G401 (cell line): Measurements from ENCODE around the gene ELOF1. TPM values are rescaled to one million over a fixed set of nuclear protein-coding genes. Genes with fewer than 3 reads are reported as not detected.
"Not testable (repeated sequence)": the region's sequence is repeated elsewhere in the genome, so short reads cannot be mapped to it uniquely, and the experiment has no call there.

Experiments used
- DNase-seq: peaks from one replicate; pipeline ENCODE4 v3.0.0-alpha.2; 2015; ENCODE audit warnings: low spot score
- in situ Hi-C: cut with HindIII; loops from 2 replicates; pipeline ENCODE4 v1.10.0; 2016; ENCODE audit warnings: low sequenced_read_pairs, mixed read lengths
- total RNA-seq: library from RNA; depleted of rRNA; stranded (reverse); fragments of >200 nt; shearing (Covaris generic); gene quantifications from 2 replicates; pipeline ENCODE4 v1.2.3, GENCODE V29; 2014; rRNA removed

Gene ELOF1
- total RNA-seq: 54.0 and 57.8 TPM in 2 replicates

GRCh38 chr19:11558881-11559828, at the start of gene ELOF1:
TSS of gene ELOF1 (minus strand) at chr19:11559230. CDS start at chr19:11554347, 4,883 bp downstream.
- in situ Hi-C loops: no loop called here
- DNase-seq: peak; percentile 99

DNA sequence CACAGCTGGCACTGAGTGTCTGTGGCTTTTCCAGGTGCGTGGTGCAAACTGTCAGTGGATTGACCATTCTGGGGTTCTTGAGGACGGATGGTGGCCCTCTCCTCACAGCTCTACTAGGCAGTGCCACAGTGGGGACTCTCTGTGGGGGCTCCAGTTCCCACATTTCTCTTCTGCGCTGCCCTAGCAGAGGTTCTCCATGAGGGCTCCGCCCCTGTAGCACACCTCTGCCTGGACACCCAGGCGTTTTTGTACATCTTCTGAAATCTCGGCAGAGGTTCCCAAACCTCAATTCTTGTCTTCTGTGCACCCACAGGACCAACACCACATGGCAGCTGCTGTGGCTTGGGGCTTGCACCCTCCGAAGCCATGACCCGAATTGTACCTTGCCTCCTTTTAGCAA, 47.5 kb upstream of the ELOF1 start:
- in situ Hi-C loops: no loop called here
- no peak for DNase-seq

DNA sequence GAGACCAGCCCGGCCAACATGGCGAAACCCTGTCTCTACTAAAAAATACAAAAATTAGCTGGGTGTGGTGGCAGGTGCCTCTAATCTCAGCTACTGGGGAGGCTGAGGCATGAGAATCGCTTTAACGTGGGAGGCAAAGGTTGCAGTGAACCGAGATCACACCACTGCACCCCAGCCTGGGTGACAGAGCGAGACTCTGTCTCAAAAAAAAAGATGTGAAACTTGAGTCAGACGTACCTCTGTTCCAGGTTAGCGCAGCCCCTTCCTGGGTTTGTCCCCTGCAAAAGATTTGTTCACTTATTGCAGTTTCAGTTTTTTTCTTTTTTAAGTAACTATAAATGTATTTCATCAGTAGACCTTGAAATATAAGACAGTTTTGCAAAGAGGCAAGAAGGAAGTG, 40.7 kb upstream of the ELOF1 start:
- DNase-seq, in situ Hi-C loops: not testable (repeated sequence)

GRCh38 chr19:11598746-11599145, 39.7 kb upstream of the ELOF1 start:
- in situ Hi-C loops: no loop called here

GRCh38 chr19:11598103-11598483, 39.1 kb upstream of the ELOF1 start:
- in situ Hi-C loops: no loop called here
- DNase-seq: no peak

More at GRCh38 chr19:11598746-11599145, 39.7 kb upstream of the ELOF1 start:
- no peak for DNase-seq

DNA sequence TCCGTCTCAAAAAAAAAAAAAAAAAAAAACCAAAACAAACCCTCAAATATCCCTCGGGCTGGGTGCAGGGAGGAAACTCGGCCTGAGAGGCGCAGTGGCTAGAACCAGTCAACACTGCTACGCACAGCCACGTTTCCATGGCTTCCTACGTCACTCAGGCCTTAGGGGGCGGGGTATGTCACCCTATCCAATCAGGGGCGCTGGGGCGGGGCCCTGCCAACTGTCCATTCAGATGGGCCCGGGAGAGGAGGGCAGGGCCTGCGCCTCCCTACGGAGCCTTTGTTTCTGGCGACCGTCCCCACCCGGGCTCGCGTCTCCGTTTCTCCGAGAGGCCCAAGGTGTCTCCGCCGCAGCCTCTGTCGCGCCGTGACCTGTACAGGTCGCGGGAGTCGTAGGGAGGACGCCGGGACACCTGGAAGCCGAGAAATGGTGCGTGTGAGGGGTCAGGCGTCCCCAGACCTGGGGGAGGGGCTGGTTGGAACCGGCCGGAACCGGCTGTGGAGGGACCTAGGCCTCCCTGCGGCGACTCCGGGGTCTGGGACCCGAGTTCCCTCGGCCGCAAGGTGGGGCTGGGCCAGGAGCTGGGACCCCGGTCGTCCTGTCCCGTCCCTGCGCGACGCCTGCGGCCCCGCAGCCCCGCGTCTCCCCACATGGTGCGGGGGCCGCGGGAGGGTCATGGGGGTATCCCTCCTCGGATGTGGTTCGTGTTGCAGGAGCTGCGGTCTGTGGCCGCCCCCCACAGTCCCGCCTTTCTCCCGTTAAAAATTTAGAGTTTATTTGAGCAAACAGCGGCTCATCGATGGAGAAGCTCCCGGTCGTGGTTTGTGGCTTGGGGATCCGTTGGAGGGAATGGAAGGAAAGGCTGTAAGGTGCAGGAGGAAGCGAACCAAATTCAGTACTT, 38.4 kb upstream of the ELOF1 start, which contains the start of gene ZNF627:
Gene ZNF627 (plus strand): TSS at position 282 of the 901 bp plus-strand sequence. CDS start 145 bp downstream, at position 427.
- in situ Hi-C loops: no loop called here

GRCh38 chr19:11596156-11596555, 37.1 kb upstream of the ELOF1 start:
- in situ Hi-C loops: no loop called here
- no peak for DNase-seq

More for the DNA sequence above, 38.4 kb upstream of the ELOF1 start, which contains the start of gene ZNF627:
- peak; percentile 99 for DNase-seq

DNA sequence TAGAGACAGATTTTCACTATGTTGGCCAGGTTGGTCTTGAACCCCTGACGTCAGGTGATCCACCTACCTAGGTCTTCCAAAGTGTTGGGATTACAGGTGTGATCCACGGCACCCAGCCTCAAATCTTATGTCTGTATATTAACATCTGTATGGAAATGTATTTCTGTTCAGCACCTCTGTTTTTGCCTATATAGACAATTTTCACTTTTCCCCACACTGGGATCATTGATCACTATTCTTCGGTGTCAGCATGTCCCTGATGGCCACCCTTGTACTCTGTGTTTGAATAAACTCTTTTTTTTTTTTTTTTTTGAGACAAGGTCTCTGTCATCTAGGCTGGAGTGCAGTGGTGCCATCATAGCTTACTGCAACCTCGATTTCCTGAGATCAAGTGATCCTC, 35.1 kb upstream of the ELOF1 start:
- DNase-seq: no peak
- in situ Hi-C loops: no loop called here

- no peak for DNase-seq
Observed at GRCh38 chr19:11587975-11588631, 29.1 kb upstream of the ELOF1 start.

DNA sequence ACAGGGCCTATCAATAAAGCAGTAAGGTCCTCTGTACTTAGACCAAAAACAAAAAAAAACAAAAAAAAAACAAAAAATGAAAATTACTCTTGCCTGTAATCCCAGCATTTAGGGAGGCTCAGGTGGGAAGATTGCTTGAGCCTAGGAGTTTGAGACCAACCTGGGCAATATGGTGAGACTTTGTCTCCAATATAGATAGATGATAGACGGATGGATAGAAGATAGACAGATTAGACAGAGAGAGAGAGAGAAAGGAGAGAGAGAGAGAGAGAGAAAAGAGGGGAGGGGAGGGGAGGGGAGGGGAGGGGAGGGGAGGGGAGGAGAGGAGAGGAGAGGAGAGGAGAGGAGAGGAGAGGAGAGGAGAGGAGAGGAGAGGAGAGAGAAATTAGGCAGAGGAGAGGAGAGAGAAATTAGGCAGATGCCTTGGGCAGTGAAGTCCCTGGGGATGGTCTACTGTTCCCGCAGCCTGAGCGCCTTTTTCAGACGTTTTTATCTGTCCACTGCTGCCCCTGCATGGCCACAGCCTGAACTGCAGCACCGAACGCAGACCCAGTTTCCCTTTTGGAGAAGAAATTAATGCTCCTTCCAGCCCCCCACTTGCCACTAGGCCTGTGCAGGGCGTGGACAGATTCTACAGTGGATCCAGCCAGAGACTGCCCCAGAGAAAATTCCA, 28.4 kb upstream of the ELOF1 start:
- peak; percentile 82 for DNase-seq
- in situ Hi-C loops: no loop called here

More at GRCh38 chr19:11587975-11588631, 29.1 kb upstream of the ELOF1 start:
- in situ Hi-C loops: no loop called here

- in situ Hi-C loops: no loop called here
- DNase-seq: no peak
Observed at GRCh38 chr19:11586331-11586730, 27.3 kb upstream of the ELOF1 start.

DNA sequence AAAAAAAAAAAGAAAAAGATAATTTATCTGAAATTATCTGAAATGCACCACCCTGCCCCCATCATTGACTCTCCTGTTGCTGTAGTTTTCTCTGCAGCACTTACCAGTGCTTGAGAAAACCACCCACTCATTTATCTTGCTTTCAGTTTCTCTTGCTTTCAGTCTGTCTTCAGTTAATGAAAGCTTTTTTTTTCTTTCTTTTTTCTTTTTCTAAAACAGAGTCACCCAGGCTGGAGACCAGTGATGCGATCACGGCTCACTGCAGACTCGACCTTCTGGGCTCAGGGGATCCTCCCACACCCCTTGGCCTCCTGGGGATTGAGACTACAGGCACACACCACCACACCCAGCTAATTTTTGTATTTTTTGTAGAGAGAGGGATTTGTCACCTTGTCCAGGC, 22.7 kb upstream of the ELOF1 start:
- in situ Hi-C loops: no loop called here
- DNase-seq: no peak

GRCh38 chr19:11580116-11580515, 21.1 kb upstream of the ELOF1 start:
- DNase-seq: no peak
- in situ Hi-C loops: no loop called here

DNA sequence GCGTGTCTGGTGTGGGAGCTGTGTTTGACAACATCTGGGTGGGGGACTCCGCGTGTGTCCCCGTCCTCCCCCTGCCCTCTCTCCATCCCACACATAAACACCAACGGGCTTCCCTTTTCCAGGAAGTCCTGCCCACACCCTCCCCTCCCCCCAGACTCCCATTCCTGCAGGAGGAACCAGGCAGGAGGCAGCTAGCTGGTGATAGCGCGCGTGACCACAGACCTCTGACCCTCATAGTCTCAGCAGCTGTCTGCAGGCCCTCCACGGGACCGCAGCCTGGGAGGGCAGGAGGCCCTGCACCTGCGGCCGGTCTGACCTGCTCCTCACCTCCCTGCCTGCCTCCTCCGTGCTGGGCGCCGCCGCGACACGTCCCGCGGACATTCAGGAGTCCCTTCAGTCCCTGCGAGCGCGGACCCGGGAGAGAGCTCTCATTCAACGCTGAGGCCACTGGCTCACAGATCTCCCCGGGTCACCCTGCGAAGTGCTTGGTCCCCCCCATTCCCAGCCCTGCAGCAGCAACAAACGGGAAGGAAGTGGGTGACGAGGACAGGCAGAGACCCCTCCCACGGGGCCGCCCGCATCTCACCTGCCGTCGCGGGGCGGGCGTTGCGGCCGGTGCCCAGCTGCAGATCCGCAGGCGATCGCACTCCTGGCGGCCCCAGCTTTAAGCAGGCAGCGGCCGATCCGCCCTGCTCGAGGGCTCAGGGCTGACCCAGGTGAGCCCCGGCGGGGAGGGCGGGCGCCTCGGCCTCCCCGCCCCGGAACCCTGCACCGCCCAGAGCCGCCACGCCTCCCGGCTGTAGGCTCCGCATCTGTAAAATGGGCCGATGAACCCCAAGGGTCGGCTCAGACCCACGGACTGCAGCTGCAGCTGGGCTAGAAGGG, 19.5 kb upstream of the ELOF1 start:
- DNase-seq: no peak
- in situ Hi-C loops: no loop called here

GRCh38 chr19:11577451-11578257, 18.6 kb upstream of the ELOF1 start, which contains the start of gene ACP5:
TSS of gene ACP5 (minus strand) at chr19:11577645. CDS start at chr19:11577317, 328 bp downstream.
- DNase-seq: no peak
- in situ Hi-C loops: no loop called here

- in situ Hi-C loops: no loop called here
Observed at GRCh38 chr19:11576227-11576626, 17.2 kb upstream of the ELOF1 start.

GRCh38 chr19:11574689-11575088, 15.7 kb upstream of the ELOF1 start:
- in situ Hi-C loops: no loop called here
- no peak for DNase-seq

More at GRCh38 chr19:11576227-11576626, 17.2 kb upstream of the ELOF1 start:
- no peak for DNase-seq
